Measurements from ENCODE around the gene ASB1.

DNA sequence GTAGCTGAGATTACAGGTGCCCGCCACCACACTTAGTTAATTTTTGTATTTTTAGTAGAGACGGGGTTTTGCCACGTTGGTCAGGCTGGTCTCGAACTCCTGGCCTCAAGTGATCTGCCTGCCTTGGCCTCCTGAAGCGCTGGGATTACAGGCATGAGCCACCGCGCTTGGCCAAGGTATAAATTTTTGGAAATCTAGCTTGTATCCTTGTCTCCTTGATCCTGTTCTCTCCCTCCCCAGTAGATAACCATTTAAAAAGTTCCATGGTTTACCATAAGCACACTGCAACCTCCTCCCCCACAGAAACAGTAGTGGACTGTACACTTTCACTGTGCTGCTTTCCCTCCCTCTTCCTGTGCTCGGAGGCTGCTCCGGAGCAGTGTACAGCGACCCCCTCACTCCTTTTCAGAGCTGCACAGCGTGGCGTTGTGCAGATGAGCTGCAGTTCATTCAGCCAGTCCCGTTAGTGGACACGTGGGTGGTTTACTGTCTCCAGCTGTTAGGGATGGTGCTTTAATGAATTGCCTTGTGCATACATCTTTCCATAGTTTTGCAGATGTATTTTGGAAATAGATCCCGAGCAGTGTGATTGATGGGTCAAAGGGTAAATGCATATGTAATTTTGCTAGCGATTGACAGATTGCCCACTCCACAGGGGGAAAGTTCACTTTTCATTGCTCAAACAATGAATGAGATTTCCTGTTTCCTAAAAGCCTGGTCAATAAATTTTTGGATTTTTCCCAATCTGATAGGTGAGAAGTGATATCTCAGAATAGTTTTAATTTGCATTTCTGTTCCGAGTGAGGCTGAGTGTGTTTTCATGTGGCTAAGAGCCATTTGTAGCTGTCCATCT lies 14.8 kb downstream of the ASB1 start:
- TF ChIP-seq, protein P1, sequence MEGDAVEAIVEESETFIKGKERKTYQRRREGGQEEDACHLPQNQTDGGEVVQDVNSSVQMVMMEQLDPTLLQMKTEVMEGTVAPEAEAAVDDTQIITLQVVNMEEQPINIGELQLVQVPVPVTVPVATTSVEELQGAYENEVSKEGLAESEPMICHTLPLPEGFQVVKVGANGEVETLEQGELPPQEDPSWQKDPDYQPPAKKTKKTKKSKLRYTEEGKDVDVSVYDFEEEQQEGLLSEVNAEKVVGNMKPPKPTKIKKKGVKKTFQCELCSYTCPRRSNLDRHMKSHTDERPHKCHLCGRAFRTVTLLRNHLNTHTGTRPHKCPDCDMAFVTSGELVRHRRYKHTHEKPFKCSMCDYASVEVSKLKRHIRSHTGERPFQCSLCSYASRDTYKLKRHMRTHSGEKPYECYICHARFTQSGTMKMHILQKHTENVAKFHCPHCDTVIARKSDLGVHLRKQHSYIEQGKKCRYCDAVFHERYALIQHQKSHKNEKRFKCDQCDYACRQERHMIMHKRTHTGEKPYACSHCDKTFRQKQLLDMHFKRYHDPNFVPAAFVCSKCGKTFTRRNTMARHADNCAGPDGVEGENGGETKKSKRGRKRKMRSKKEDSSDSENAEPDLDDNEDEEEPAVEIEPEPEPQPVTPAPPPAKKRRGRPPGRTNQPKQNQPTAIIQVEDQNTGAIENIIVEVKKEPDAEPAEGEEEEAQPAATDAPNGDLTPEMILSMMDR (IDR thresholded peaks at IDR 0.05; ENCODE audit: low read length): no peak
- TF ChIP-seq EZH2 (IDR thresholded peaks at IDR 0.05; ENCODE audit: borderline replicate concordance, low read length): no peak

Measured in OCI-LY1 (cell line).